GM19395 (cell line): ENCODE data around the gene SLC35E1.
"Not testable (repeated sequence)": the region's sequence is repeated elsewhere in the genome, so short reads cannot be mapped to it uniquely, and the experiment has no call there.

Source experiments
- ATAC-seq: cut with Tn5 transposase; IDR thresholded peaks from one replicate; pipeline ENCODE4 v1.9.1; 2021; ENCODE audit warnings: mild to moderate bottlenecking, moderate library complexity; ENCODE audit not compliant: unreplicated experiment

SLC35E1 gene

DNA sequence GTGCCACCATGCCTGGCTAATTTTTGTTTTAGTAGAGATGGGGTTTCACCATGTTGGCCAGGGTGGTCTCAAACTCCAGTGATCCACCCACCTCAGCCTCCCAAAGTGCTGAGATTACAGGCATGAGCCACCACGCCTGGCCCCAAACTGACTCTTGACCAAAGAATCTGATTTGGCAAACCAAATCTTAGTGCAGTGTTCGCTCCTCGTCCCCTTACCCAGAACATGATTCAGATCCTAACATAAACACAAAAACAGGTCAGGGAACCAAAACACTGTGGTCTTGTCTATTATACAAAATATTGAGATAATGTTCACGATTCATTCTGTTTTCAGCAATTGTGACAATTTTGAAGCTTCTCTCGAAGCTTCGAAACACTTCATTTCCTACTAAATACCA is 20.3 kb downstream of the SLC35E1 start:
- ATAC-seq: not testable (repeated sequence)

DNA sequence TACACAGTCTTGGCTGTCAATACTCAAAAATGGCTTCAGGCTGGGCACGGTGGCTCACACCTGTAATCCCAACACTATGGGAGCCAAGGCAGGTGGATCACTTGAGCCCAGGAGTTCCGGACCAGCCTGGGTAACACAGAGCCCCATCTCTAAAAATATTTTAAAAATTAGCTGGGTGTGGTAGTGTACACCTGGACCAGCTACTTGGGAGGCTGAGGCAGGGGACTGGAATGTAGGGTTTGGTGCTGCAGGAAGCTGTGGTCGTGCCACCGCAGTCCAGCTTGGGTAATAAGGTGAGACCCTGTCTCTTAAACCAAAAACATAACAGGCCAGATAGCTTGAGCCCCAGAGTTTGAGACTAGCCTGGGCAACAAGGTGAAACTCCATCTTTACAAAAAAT is 23.3 kb downstream of the SLC35E1 start:
- no peak for ATAC-seq

DNA sequence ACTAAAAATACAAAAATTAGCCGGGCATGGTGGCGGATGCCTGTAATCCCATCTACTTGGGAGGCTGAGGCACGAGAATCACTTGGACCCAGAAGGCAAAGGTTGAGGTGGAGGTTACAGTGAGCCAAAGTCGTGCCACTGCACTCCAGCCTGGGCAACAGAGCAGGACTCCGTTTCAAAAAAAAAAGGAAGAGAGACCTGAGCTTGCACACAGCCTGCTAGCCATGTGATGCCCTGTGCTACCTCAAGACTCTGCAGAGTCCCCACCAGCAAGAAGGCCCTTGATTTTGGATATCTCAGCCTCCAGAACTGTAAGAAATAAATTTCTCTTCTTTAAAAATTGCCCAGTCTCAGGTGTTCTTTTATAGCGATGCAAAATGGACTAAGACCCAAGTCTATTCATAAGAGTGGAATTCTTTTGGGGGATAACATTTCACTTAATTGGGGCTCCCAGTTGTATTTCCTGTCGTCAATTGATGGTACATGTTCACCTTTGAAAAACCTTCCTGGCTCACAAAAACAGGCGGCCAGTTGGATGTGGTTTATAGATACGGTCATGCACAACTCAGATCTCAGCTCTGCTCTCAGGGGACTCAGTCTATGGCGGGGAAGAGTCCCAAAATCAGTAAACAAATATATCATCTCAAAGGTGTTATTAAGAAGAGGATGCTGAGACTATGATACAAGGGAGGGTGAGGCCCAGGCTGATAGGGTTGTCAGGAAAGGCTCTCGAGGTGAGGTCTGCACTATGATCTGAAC is 27.6 kb downstream of the SLC35E1 start:
- ATAC-seq: no peak

- not testable (repeated sequence) for ATAC-seq
Observed at GRCh38 chr19:16543734-16544133, 28.5 kb downstream of the SLC35E1 start.

GRCh38 chr19:16542910-16543472 is 29.2 kb downstream of the SLC35E1 start:
- ATAC-seq: no peak

- ATAC-seq: peak; percentile 70
Observed at GRCh38 chr19:16542045-16542909, 29.9 kb downstream of the SLC35E1 start, which contains the start of gene CHERP. TSS of gene CHERP (minus strand) at chr19:16542437. CDS start at chr19:16542378, 59 bp downstream.

DNA sequence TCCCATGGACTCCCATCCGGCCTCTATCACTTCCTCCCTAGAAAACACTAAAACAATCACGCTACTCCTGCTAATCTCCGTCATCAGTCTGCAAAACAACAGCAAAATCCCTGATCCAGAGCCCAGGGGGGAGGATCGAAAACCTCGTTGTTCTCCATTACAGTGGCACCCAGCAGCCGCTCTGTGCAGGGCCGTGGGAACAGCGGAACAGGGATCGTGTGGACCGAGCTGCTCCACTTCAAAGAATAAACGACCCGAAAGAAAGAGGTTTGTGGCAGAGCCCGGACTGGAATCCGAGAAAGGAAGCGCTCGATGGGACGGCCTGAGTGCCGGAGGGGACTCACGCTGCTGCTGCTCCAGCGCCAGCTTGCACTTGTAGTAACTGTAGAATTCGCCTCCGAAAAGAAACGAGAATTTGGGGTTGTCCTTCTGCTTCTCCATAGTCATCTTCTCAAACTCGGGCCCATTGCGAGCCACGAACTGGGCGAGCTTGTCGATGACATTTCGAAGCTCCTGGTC is 30.6 kb downstream of the SLC35E1 start:
- peak; percentile 25 for ATAC-seq

DNA sequence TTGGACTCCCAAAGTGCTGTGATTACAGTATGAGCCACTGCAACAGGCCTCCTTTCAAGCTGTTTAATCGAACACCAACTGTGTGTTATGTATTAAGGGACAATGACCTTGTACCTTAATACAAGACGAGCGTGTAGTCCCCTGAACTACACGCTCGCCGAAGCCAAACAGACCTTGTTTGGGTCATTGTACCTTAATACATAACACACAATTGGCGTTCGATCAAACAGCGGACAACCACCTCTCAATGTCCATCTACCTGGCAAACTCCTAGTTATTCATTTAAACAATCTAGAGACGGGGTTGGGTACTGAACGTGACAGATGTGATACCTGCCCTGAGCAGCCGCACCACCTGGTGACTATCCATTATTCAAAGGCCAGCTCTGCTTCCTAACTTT is 31.3 kb downstream of the SLC35E1 start:
- ATAC-seq: no peak

DNA sequence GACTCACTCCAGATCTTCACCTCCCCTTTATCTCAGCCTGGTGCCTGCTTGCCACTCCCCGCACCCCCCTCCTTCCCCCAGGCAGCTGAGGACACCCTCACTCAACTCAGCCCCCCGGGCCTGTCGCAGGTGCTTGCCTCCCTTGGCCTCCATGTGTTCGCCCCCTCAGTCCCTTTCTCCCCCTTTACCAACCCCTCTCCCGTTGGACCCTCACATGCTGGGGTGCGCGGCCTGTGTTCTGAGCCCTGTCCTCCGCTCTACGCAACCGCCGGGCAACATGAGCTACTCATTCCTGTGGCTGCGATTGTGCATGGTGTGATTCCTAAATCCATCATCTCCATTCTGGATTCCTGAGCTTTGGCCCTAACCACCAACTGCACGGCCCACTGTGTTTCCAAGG is 35.1 kb downstream of the SLC35E1 start:
- ATAC-seq: no peak

GRCh38 chr19:16536130-16536529 is 36.1 kb downstream of the SLC35E1 start:
- ATAC-seq: no peak

- ATAC-seq: no peak
Observed at GRCh38 chr19:16535381-16535780, 36.8 kb downstream of the SLC35E1 start.

DNA sequence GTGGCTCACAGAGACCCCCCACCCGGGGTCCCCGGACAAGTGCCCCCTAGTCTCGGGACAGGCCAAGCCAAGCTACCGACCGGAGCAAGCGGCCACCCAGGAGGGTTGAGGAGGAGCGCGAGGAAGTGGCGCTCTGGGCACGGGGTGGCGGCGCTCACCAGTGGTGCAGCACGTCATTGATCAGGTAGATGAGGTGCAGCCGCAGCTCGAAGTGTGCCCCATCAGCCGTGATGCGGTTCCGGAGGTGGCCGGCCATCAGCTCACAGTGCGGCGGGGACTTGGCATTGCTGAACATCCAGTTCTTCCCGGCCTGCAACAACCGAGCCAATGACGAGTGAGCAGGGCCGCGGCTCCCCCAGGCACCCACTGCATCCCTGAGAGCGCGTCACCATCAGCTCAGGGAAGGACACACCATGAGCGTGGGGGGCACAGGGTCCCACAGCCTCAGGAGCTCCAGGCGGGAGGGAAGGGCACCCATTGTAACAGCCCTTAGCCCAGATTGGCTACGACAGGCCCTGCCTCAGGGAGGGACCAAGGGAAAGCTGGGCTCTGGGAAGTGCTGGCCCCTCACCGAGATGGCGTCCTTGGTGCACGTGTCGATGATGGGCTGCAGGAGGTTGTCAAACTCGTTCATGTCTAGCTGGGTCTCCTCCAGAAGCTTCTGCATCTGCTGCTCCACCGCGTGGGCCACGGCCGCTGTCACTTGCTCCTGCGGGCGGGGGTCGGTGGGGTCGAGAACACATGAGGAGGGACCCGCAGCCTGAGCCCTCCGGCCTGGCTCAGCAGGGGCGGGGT is 39.6 kb downstream of the SLC35E1 start:
- no peak for ATAC-seq

GRCh38 chr19:16531380-16531669 is 40.9 kb downstream of the SLC35E1 start:
- no peak for ATAC-seq

DNA sequence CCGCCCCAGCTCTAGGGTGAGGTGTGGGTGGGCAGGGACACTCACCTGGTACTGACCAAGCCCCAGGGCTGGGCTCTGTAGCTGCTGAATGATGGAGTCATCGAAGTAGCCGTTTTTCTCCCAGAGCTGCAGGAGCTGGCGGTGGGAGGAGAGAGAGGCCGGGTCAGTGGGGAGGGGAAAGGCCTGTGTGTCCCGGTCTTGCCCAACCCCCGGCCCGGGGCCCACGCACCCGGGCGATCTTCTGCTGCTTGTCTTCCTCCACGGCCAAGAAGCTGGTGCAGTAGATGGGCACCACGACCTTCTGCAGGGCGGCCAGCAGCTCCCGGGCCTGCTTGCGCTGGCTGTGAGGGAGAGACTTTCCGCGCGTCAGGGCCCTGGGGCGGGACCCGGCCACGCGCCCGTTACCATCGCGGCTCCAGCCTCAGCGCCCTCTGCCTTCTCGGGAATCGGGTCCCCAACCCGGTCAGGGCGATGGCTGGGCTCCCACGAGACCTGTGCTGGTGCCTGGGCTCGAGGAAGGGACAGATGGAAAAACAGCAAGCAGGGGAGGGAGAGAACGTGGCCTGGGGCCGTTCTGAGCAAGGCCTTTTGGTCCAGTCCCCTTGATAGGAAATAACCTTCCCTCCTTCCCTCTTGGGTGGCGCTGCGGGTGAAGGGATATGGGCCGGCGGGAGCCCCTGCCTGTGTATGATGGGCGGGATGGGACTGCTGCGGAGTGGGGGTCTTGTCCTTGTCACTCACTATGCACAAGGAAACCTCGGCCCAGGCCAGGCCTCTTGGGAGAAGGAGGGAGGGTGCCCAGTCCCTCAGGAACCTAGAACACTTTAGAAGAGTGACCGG is 41.5 kb downstream of the SLC35E1 start:
- ATAC-seq: no peak

GRCh38 chr19:16529466-16530144 is 42.6 kb downstream of the SLC35E1 start:
- no peak for ATAC-seq

DNA sequence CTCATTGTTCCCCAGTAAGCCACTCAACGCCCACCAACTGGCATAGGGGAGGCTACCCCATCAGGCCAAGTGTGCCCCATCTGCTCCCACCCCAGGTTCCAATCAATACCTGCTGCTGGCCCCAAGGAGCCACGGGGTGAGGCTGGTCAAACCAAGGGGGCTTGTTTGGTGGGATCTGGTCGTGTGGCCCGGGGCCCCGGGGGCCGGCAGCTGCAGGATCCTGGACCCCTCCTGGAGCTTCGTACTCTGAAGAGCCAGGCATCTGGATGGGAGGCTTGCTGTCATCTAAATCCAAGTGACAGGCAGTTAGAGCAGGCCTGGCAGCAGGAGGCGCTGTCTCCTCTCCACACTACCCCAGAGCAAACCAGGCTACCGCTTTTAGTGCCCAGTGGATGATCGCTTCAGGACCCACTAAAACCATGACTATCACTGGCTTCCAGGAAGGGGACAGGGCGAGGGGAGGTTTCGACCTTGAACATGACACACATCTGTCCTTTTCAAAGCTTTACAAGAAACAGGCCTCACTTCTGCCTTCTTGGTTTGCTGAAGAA is 44.2 kb downstream of the SLC35E1 start:
- ATAC-seq: no peak

GRCh38 chr19:16527334-16527935 is 44.8 kb downstream of the SLC35E1 start:
- no peak for ATAC-seq

GRCh38 chr19:16525751-16526481 is 46.3 kb downstream of the SLC35E1 start:
- ATAC-seq: no peak
